Esophagus squamous epithelium (tissue), 5 donors: ENCODE measurements around the gene MGAT5. TPM values are rescaled to one million over a fixed set of nuclear protein-coding genes. Genes with fewer than 3 reads are reported as not detected.

Experiments used
- DNase-seq: peaks from one replicate; lab custom pipeline; 2025; lab: John Stamatoyannopoulos, UW
- H3K27ac ChIP-seq, 4 donors: fragments of 200-600 bp; sonication (generic); one replicate each; pipeline ENCODE4 v1.5.1; 2016 to 2019; ENCODE audit warnings: mild to moderate bottlenecking in 1 of 4
- H3K27me3 ChIP-seq, 4 donors: fragments of 200-600 bp; sonication (generic); 1 replicate in 3 of 4; 2 replicates in 1 of 4; pipeline versions ENCODE4 v1.5.1 to v1.6.0; 2017 to 2021; ENCODE audit warnings: antibody characterized with exemption in 1 of 4
- H3K36me3 ChIP-seq, 3 donors: fragments of 200-600 bp; sonication (generic); one replicate each; pipeline ENCODE4 v1.5.1; 2016 to 2019
- H3K4me1 ChIP-seq, 3 donors: fragments of 200-600 bp; sonication (generic); one replicate each; pipeline ENCODE4 v1.5.1; 2017 to 2019
- H3K4me3 ChIP-seq, 4 donors: fragments of 200-600 bp; sonication (generic); 1 replicate in 3 of 4; 2 replicates in 1 of 4; pipeline ENCODE4 v1.5.1; 2016 to 2019; ENCODE audit warnings: mild to moderate bottlenecking in 2 of 4, moderate library complexity in 1 of 4
- H3K9me3 ChIP-seq, 3 donors: fragments of 200-600 bp; sonication (generic); one replicate each; pipeline ENCODE4 v1.5.1; 2016 to 2019
- POLR2A ChIP-seq, 4 donors: fragments of 450-650 bp; IDR thresholded peaks; one replicate each; pipeline ENCODE4 v1.6.1; 2017; ENCODE audit warnings: antibody characterized with exemption in 4 of 4, mild to moderate bottlenecking in 4 of 4, moderate library complexity in 3 of 4
- WGBS, 2 donors: methylation state at CpG; one replicate each; pipeline ENCODE4 v1.1.5; 2018; 5-methylcytosine and 5-hydroxymethylcytosine counted together
- intact Hi-C: fragments of 100-400 bp; cut with DNase I; formaldehyde crosslinking; loops from one replicate; pipeline ENCODE4 v1.15.0; 2022
- total RNA-seq, 4 donors: library from RNA; depleted of rRNA; stranded (reverse); fragments of >200 nt; gene quantifications; one replicate each; pipeline ENCODE4 v1.1.0, GENCODE V29; 2016
- TF ChIP-seq, protein P1 (sequence below), 6 experiments: fragments of 450-650 bp in 4 of 6; fragments of 200-600 bp in 2 of 6; sonication (generic) in 2 of 6; IDR thresholded peaks; one replicate each; pipeline ENCODE4 v1.5.1; 2016 to 2019; ENCODE audit warnings: antibody characterized with exemption in 6 of 6, mild to moderate bottlenecking in 4 of 6, moderate library complexity in 4 of 6
- donor health status: DM: yes; HTN: yes; CAD: no.

Gene MGAT5, protein sequence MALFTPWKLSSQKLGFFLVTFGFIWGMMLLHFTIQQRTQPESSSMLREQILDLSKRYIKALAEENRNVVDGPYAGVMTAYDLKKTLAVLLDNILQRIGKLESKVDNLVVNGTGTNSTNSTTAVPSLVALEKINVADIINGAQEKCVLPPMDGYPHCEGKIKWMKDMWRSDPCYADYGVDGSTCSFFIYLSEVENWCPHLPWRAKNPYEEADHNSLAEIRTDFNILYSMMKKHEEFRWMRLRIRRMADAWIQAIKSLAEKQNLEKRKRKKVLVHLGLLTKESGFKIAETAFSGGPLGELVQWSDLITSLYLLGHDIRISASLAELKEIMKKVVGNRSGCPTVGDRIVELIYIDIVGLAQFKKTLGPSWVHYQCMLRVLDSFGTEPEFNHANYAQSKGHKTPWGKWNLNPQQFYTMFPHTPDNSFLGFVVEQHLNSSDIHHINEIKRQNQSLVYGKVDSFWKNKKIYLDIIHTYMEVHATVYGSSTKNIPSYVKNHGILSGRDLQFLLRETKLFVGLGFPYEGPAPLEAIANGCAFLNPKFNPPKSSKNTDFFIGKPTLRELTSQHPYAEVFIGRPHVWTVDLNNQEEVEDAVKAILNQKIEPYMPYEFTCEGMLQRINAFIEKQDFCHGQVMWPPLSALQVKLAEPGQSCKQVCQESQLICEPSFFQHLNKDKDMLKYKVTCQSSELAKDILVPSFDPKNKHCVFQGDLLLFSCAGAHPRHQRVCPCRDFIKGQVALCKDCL
- 10 to 100 TPM; 14.2 to 29.2 (median 24.6) TPM for total RNA-seq

DNA sequence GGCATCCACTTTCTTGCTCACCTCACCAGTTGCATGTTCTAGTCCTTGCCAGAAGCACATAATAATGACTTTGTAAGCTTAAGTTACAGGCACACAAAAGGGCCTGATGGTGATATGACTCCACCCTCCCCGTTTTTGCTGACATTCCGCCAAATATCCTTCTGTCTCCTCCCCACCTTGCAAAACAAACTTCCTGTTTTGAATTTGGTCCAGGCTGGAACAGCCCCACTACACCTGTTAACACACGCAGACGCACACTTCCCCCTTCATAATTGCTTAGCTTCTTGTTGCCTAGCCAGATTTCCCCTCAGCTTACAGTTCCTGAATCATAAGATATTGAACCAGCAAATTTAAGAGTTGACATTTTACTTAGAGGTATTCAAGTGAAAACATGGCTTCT is at the start of gene MGAT5:
TSS of gene MGAT5 (plus strand) at position 269 of the 400 bp plus-strand sequence. CDS start 332 bp downstream, outside the sequence.
- no peaks in the 10 kb centered on the region for H3K27me3 ChIP-seq
- no peaks in the 10 kb centered on the region for H3K9me3 ChIP-seq
- H3K4me3 ChIP-seq, result no peak within 1 kb of the TSS
- 28 to 37% methylated on average over 4 of the region's 4 CpGs for WGBS, 2 donors
- no peak for TF ChIP-seq POLR2A (IDR thresholded peaks at IDR 0.05)
- TF ChIP-seq, protein P1, sequence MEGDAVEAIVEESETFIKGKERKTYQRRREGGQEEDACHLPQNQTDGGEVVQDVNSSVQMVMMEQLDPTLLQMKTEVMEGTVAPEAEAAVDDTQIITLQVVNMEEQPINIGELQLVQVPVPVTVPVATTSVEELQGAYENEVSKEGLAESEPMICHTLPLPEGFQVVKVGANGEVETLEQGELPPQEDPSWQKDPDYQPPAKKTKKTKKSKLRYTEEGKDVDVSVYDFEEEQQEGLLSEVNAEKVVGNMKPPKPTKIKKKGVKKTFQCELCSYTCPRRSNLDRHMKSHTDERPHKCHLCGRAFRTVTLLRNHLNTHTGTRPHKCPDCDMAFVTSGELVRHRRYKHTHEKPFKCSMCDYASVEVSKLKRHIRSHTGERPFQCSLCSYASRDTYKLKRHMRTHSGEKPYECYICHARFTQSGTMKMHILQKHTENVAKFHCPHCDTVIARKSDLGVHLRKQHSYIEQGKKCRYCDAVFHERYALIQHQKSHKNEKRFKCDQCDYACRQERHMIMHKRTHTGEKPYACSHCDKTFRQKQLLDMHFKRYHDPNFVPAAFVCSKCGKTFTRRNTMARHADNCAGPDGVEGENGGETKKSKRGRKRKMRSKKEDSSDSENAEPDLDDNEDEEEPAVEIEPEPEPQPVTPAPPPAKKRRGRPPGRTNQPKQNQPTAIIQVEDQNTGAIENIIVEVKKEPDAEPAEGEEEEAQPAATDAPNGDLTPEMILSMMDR (IDR thresholded peaks at IDR 0.05), result no peak
- H3K27ac ChIP-seq, result no peak within 1 kb of the TSS
- no peaks in the 10 kb centered on the region for H3K36me3 ChIP-seq
- DNase-seq, result no peak
- intact Hi-C loops, result no loop called here
- H3K4me1 ChIP-seq, result peaks cover 12 to 54% (median 14%) of the 10 kb centered on the region in 3 donors

DNA sequence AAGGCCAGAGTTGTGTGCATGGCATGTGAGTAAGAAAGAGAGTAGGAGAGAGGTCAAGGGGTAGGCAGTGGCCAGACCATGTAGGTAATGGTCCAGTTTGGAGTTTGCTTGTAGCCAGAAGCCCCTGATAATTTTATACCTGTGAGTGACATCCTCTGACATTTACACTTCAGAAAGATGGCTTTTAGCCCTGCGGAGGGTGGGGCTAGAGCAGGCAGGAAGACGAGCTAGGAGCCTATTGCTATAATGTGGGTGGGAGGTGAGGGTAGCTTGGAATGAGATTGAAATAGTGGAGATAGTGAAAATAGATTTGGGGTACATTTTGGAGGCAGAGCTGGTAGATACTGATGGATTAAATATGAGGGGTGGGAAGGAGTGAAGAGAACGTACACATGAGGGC is 48.8 kb upstream of the MGAT5 start:
- TF ChIP-seq POLR2A (IDR thresholded peaks at IDR 0.05), result no peak
- TF ChIP-seq, protein P1 (IDR thresholded peaks at IDR 0.05), result no peak
- Histone ChIP-seq H3K36me3 (no peaks in the 10 kb centered on the region), H3K27me3 (no peaks in the 10 kb centered on the region), H3K4me3 (no peak overlapping the region), H3K9me3 (no peaks in the 10 kb centered on the region), H3K4me1 (peaks cover 0 to 57% (median 4%) of the 10 kb centered on the region in 3 donors), H3K27ac (no peak overlapping the region)
- DNase-seq, result no peak
- WGBS, 2 donors, result 90 to 93% methylated on average over 3 of the region's 3 CpGs
- intact Hi-C loops, result loop anchor here (10.0 kb wide), 1 partner anchor 80 kb away; no protein-coding TSS in a partner anchor

DNA sequence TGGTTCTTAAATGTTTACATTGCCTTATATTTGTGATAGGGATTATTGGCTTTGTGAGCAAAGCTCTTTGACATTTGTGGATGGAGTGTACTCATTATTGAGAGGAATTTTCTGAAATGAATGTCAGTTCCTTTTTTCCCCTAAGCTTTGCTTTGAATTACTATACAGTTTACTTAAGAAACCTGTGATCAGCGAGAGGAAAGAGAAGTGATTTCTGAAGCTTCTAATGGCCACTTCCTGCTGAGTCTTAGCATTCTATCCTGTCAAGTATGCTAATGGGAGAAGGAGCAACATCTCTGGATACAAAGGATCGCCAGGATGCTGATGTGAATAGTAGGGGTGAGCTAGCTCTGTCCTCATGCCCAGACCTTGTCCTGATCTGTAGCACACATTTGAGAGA is 47.8 kb upstream of the MGAT5 start:
- Histone ChIP-seq H3K4me1 (peaks cover 0 to 57% (median 4%) of the 10 kb centered on the region in 3 donors), H3K4me3 (no peak overlapping the region), H3K27ac (peak overlapping the region in 1 of 4 donors; percentile 3), H3K27me3 (no peaks in the 10 kb centered on the region), H3K36me3 (no peaks in the 10 kb centered on the region), H3K9me3 (no peaks in the 10 kb centered on the region)
- intact Hi-C loops, result loop anchor here (10.0 kb wide), 1 partner anchor 81 kb away; no protein-coding TSS in a partner anchor
- WGBS, 2 donors, result 60 to 61% methylated on average over 2 of the region's 2 CpGs
- DNase-seq, result no peak
- TF ChIP-seq, protein P1 (IDR thresholded peaks at IDR 0.05), result no peak
- no peak for TF ChIP-seq POLR2A (IDR thresholded peaks at IDR 0.05)

DNA sequence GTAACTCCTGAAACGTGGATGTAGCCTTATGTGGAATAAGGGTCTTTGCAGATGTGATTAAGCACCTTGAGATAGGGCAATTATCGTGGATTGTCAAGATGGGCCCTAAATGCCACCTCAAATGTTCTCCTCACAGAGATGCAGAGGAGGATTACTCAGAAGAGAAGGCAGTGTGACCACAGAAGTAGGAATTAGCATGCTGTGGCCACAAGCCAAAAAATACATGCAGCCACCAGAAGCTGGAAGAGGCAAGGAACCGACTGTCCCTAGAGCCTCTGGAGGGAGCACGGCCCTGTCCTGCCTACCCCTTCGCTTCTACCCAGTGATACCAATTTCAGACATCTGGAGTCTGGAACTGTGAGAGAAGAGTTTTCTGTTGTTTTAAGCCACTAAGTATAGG is 47.3 kb upstream of the MGAT5 start:
- Histone ChIP-seq H3K9me3 (no peaks in the 10 kb centered on the region), H3K4me1 (peaks cover 0 to 57% (median 4%) of the 10 kb centered on the region in 3 donors), H3K27me3 (no peaks in the 10 kb centered on the region), H3K4me3 (no peak overlapping the region), H3K27ac (peak overlapping the region in 1 of 4 donors; percentile 3), H3K36me3 (no peaks in the 10 kb centered on the region)
- DNase-seq, result no peak
- no peak for TF ChIP-seq POLR2A (IDR thresholded peaks at IDR 0.05)
- TF ChIP-seq, protein P1 (IDR thresholded peaks at IDR 0.05), result no peak
- WGBS, 2 donors, result 78% methylated on average over 5 of the region's 5 CpGs
- intact Hi-C loops, result loop anchor here (10.0 kb wide), 1 partner anchor 82 kb away; no protein-coding TSS in a partner anchor
